ENCODE data around the gene LMNTD2.
"Not testable (repeated sequence)": the region's sequence is repeated elsewhere in the genome, so short reads cannot be mapped to it uniquely, and the experiment has no call there.

LMNTD2 gene

DNA sequence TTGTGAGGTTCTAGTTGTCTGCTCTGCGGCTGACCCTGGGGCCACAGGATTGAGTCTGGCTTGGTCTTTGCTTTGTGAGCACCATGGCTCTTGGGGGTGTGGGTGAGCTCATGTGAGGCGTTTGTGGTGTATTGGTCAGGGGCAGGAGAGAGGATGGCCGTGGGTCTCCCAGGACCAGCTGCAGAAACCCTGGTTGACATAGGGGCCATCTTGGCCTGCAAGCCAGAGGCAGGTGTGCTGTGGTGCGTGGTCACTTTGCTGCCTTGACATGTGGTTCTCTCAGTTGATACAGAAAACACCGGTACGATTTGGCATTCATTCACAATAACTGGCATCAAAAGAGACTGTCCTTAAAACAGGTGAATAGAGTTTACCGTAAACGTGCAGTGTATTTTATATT, 27.0 kb upstream of the LMNTD2 start:
- DNase-seq (ENCODE audit: low read depth) = no peak

- DNase-seq (ENCODE audit: low read depth) = no peak
These were observed 26.1 kb upstream of the LMNTD2 start for GRCh38 chr11:586376-587316.

DNA sequence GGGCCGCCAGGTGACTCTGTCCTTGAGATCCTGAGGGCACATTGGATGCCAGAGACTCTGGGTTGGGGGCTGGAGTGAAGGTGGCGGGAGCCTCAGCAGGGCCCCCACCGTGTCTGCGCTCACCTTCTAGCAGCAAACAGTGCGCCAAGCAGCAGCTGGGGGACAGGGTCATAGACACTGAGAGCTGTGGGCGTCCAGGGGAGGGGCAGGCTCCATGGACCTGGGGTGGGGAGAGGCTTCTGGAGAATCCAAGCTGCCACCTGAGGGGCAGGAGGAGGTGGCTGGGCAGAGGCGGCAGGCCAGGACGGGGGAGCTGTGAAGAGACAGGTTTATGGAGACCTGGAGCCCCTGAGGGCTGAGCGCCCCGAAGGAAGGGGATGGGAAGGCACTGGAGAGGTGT, 23.7 kb upstream of the LMNTD2 start:
- no peak for DNase-seq (ENCODE audit: low read depth)

- no peak for DNase-seq (ENCODE audit: low read depth)
These were observed 21.2 kb upstream of the LMNTD2 start for GRCh38 chr11:581752-582151.

- DNase-seq (ENCODE audit: low read depth) = no peak
These were observed 20.8 kb upstream of the LMNTD2 start for GRCh38 chr11:581342-581741.

DNA sequence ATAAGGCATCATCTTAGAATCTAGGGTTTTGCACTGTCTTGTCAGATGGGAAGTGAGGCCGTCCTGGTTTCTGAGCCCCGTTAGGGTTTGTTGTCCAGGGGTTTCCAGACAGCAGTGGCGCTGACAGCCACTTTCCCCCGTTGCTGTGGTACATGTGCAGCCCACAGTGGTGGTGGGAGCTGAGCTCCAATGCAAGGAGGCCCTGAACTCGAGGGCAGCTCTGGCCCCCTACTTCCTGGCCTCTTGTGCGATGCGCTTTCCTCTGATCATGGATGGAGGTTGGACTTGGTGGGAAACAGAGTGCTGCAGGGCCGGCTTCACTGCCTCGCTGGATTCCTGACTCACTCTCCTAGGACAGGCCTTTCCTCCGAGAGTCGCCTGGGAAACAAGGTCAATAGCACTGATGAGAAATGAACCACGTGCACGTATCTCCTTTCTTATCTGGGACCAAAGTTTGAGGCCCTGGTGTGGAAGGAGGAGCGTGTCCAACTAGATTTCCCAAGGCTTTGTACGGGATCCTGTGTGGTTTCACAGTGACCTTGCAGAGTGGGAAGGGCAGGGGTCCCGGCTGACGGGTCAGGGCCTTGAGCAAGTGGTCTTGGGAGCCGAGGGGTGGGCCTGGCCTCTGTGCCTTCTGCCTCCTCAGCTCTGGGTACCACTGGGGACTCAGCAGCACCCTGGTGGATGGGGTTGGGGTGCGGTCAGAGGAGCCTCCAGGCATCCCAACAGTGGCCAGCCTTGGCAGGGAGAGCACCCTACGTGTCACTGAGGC, 19.5 kb upstream of the LMNTD2 start:
- DNase-seq (ENCODE audit: low read depth) = no peak

GRCh38 chr11:578276-579035, 17.9 kb upstream of the LMNTD2 start:
- no peak for DNase-seq (ENCODE audit: low read depth)

GRCh38 chr11:577611-577894, 17.0 kb upstream of the LMNTD2 start:
- no peak for DNase-seq (ENCODE audit: low read depth)

DNA sequence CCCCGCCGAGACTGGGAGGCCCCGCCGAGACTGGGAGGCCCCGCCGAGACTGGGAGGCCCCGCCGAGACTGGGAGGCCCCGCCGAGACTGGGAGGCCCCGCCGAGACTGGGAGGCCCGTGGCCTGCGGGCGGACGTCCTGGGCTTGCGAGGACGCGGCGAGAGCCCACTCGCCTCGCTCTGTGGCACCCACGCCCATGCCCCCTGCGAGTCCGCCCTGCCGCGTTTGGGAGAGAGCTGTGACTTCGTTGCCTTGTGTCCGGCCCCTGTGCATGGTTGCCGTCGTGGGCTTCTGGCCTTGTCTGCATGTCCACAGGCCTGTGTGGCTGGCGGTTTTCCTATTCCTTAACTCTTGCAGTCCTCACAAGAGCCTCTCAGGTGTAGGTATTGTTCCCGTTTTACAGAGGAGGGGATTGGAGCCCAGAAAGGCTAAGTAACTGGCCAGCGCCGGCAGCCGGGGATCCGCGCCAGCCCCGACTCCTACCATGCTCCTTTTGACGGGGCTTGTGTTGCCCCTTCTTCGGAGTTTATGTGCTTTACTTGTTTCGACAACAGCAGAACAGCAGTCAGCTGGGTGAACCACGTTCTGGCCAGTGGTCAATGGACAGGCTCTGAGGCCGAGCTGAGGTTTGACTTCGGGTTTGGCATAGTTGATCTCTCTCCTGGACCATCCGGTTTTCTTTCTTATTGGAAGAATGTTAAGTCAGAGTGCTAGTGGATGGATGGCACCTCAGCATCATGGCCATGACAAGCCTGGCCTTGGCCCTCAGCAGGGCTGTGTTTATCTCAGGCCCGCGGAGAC, 16.5 kb upstream of the LMNTD2 start:
- DNase-seq (ENCODE audit: low read depth) = no peak

- peak; percentile 90 for DNase-seq (ENCODE audit: low read depth)
These were observed 15.6 kb upstream of the LMNTD2 start, which contains the start of gene PHRF1 for GRCh38 chr11:575996-576768. Gene PHRF1 (plus strand): TSS chr11:576470. CDS start chr11:581513, 5,043 bp downstream.

GRCh38 chr11:575313-575995, 14.9 kb upstream of the LMNTD2 start:
- DNase-seq (ENCODE audit: low read depth) = no peak

DNA sequence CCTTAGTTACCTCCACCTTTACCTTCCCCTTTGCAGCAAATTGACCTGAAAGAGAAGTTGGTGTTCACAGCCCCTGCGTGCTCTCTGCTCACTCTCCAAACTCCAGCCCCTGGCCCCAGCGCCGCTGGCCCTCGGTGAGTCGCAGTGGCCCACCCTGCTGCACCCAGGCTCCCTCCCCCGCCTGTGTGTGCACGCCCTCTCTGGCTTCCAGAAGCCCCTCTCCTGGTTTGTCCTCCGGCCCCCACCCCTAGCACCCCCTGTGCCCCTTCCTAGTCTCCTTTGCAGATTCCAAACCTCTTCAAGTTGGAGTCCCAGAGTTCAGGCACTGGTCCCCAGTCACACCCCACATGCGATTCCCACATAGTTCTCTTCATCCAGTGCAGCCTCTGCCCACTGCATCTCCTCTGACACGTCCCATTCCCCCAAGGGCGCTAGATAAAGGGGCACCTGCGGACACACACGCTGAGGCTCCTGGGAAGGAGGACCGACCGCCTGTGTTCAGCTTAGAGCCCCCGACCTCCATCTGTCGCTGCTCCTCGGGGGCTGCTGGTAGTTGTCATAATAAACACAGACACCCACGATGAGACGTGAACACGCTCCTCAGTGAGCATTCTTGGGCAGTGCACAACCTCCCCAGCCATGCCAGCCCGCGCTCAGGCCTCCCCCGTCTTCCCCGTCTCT, 14.2 kb upstream of the LMNTD2 start:
- DNase-seq (ENCODE audit: low read depth) = no peak

GRCh38 chr11:574031-574570, 13.6 kb upstream of the LMNTD2 start:
- DNase-seq (ENCODE audit: low read depth) = not testable (repeated sequence)

DNA sequence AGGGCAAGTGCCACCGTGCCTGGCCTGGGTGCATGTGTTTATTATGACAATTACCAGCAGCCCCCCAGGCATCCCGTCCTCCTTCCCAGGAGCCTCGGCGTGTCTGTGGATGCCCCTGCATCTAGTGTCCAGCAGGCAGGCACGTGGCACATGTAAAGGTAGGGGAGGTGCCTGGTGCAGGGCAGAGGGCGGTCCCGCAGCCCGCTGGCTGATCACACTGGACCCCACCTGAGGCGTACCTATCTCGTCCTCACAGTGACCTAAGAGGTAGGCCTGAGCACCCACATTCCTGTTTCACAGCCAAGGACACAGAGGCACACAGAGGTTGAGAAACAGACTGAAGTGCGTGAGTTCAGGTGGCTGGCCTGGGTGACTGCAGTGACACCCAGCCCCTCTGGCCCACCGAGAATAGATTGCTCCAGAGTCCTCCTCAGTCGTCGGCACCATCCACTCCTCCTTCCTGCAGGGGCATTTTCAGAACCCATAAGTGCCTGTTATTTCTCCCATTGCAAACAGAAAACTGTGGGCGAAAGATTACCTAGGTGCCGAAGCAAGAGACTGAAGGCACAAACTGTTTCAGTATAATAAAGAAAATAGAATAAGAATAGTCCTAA, 12.7 kb upstream of the LMNTD2 start:
- no peak for DNase-seq (ENCODE audit: low read depth)

DNA sequence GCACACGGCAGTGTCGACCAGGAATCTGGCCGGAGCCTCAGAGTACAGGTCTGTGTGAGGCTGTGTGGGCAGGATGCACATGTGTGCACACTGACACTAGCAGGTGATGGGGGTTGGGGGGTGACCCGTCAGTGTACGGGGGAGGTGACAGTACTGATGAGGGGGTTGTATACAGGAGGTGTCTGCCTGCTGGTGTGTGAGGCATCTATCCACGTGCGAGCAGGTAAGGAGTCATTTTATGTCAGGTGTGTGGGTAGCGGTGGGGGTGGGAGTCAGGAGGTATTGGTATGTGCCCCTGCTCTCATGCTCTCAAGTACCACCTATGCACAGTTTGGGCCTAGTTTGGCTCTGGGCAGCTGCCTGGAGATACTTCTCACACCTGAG, 11.3 kb upstream of the LMNTD2 start:
- DNase-seq (ENCODE audit: low read depth) = no peak

DNA sequence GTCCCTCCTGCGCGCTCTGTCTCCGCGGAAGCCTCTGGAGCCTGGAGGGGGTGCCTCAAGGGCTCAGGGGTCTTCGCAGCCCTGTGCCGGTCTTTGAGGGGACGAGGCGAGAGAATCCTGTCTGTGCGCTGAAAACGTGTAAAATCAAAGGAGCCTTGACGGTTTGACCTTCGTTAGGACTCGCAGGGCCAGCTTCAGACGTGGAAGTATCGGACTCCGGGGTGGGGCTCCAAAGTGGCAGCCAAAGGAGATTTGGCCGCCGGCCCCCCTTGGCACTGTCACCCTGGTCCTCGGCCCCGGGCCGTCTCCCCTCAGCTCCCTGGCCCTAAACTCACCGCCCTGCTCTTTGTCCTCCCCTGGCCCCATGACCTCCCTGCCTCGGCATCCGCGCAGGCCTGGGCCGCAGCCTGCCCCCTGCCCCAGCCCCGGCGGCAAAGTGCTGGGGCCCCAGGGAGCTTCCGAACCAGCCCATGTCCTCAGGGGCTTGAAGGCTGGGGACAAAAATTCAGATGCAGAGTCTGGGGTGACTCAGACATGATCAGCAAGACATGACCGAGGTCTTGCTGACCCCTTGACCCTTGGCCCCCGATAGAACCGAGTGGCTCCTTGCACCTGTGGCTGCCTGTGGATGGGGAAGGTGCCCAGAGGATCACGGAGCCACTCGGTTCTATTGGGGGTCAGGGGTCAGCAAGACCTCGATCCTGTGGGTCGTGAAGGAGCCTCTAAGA, 8.8 kb upstream of the LMNTD2 start:
- DNase-seq (ENCODE audit: low read depth) = no peak

DNA sequence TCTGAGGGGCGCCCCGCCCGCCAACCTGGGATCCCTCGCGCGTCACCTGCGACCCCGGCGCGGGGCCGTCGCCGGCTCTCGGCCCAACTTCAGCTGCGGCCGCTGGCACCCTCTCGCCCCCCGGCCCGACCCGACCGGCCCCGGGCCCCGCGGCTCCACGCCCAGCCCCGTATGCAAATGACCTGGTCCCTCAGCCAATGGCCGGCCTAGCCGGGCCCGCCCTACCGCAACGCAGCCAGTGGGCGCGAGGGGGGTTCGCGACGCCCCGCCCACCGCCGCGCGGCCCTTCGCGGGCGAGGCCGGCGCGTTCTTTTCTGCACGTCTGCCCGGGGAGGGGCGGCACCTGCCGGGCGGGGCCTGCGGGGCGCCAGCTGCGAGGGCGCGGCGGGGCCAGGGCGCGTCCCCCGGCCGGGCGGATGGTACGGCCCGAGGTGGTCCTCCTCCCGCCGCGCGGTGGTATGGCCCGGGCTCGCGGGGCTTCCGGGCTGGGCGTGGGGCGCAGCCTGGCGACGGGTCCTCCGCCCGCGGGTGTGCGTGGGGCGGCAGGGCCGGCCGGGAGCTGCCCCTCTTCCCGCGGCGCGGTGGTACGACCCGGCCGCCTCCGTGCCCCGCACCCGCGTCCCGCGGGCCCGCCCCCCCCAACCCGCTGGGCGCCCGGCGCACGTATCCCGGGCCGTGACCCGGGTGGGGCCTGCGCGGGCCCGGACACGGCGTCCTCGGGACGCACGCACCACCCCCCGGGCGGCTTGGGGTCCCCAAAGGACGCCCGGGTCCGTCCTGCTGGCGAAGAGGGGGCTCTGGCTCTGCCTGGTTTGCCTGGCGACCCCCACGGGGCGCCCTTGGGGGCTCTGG, 8.0 kb upstream of the LMNTD2 start:
- peak; percentile 88 for DNase-seq (ENCODE audit: low read depth)
